MM.1S (cell line): ENCODE results near the gene PDIA6.

Experiments used
- DNase-seq: peaks from one replicate; pipeline ENCODE4 v3.0.0-alpha.2; 2015
- H2AFZ ChIP-seq: fragments of 300-600 bp; sonication (generic); 2 replicates; pipeline ENCODE4 v1.6.0; 2016; ENCODE audit warnings: antibody characterized with exemption, low read length
- H3F3A ChIP-seq: fragments of 300-600 bp; sonication (generic); 2 replicates; pipeline ENCODE4 v1.6.1; 2016; ENCODE audit warnings: mild to moderate bottlenecking, antibody characterized with exemption, low read length, moderate library complexity, mixed read lengths; ENCODE audit not compliant: insufficient read depth
- H3K27ac ChIP-seq: fragments of 300-600 bp; sonication (generic); 2 replicates; pipeline ENCODE4 v1.5.1; 2016; ENCODE audit warnings: mild to moderate bottlenecking, low read length
- H3K27me3 ChIP-seq: fragments of 300-600 bp; sonication (generic); replicated peaks from 2 replicates; pipeline ENCODE4 v1.6.0; 2016; ENCODE audit warnings: low read length; ENCODE audit not compliant: insufficient read depth
- H3K36me3 ChIP-seq: fragments of 300-600 bp; sonication (generic); replicated peaks from 2 replicates; pipeline ENCODE4 v1.6.1; 2016; ENCODE audit warnings: mild to moderate bottlenecking, low read length, mixed read lengths; ENCODE audit not compliant: insufficient read depth
- H3K4me1 ChIP-seq: fragments of 300-600 bp; sonication (generic); 2 replicates; pipeline ENCODE4 v1.6.1; 2016; ENCODE audit warnings: low read length, mixed read lengths
- H3K4me2 ChIP-seq: fragments of 300-600 bp; sonication (generic); 2 replicates; pipeline ENCODE4 v1.6.0; 2016; ENCODE audit warnings: low read depth, low read length
- H3K4me3 ChIP-seq: fragments of 300-600 bp; sonication (generic); 2 replicates; pipeline ENCODE4 v1.5.1; 2016; ENCODE audit warnings: low read length, mixed read lengths
- H3K79me2 ChIP-seq: fragments of 300-600 bp; sonication (generic); 2 replicates; pipeline ENCODE4 v1.6.1; 2016; ENCODE audit warnings: mixed run types, low read length, mixed read lengths
- H3K9ac ChIP-seq: fragments of 300-600 bp; sonication (generic); 2 replicates; pipeline ENCODE4 v1.6.1; 2016; ENCODE audit warnings: low read length, mixed read lengths
- H3K9me2 ChIP-seq: fragments of 300-600 bp; sonication (generic); replicated peaks from 2 replicates; pipeline ENCODE4 v1.6.1; 2016; ENCODE audit warnings: mild to moderate bottlenecking, low read length, mixed read lengths; ENCODE audit not compliant: insufficient read depth
- H3K9me3 ChIP-seq: fragments of 300-600 bp; sonication (generic); replicated peaks from 2 replicates; pipeline ENCODE4 v1.6.1; 2016; ENCODE audit warnings: mild to moderate bottlenecking, low read length, mixed read lengths; ENCODE audit not compliant: insufficient read depth
- H4K20me1 ChIP-seq: fragments of 300-600 bp; sonication (generic); 2 replicates; pipeline ENCODE4 v1.6.1; 2016; ENCODE audit warnings: mild to moderate bottlenecking, low read length, moderate library complexity, mixed read lengths; ENCODE audit not compliant: insufficient read depth
- CTCF ChIP-seq: fragments of 300-600 bp; sonication (generic); IDR thresholded peaks from 2 replicates; pipeline ENCODE4 v1.5.1; 2016; ENCODE audit warnings: antibody characterized with exemption, low read length, mixed read lengths
- EZH2 ChIP-seq: fragments of 300-600 bp; sonication (generic); optimal IDR thresholded peaks from 2 replicates; pipeline ENCODE3; 2017; ENCODE audit warnings: low read depth, mild to moderate bottlenecking, antibody characterized with exemption, low read length, mixed read lengths
- EZH2phosphoT487 ChIP-seq: fragments of 300-600 bp; sonication (generic); IDR thresholded peaks from 2 replicates; pipeline ENCODE4 v1.6.1; 2018; ENCODE audit warnings: antibody characterized with exemption, low read length

The PDIA6 gene

GRCh38 chr2:10760794-10761504 is 51.6 kb downstream of the PDIA6 start:
- Histone ChIP-seq H3F3A (no peaks in the 10 kb centered on the region), H3K27me3 (no peaks in the 10 kb centered on the region), H3K27ac (no peak overlapping the region)

GRCh38 chr2:10759151-10759714 is 53.4 kb downstream of the PDIA6 start:
- H3K36me3 ChIP-seq: no peaks in the 10 kb centered on the region
- no peak overlapping the region for H2AFZ ChIP-seq
- TF ChIP-seq EZH2 (no peak), EZH2phosphoT487 (no peak), CTCF (no peak)
- no peak overlapping the region for H3K4me3 ChIP-seq
- no peak overlapping the region for H3K27ac ChIP-seq
- no peak overlapping the region for H3K4me2 ChIP-seq
- no peaks in the 10 kb centered on the region for H4K20me1 ChIP-seq
- DNase-seq: no peak
- no peaks in the 10 kb centered on the region for H3K9me2 ChIP-seq
- no peaks in the 10 kb centered on the region for H3F3A ChIP-seq
- no peaks in the 10 kb centered on the region for H3K4me1 ChIP-seq
- no peak overlapping the region for H3K9ac ChIP-seq
- H3K27me3 ChIP-seq: no peaks in the 10 kb centered on the region
- no peaks in the 10 kb centered on the region for H3K9me3 ChIP-seq
- no peaks in the 10 kb centered on the region for H3K79me2 ChIP-seq

More at GRCh38 chr2:10760794-10761504, 51.6 kb downstream of the PDIA6 start:
- no peak for TF ChIP-seq EZH2
- TF ChIP-seq CTCF: no peak
- TF ChIP-seq EZH2phosphoT487: no peak
- H3K4me2 ChIP-seq: no peak overlapping the region
- H3K9ac ChIP-seq: no peak overlapping the region
- H3K79me2 ChIP-seq: no peaks in the 10 kb centered on the region
- H3K4me3 ChIP-seq: no peak overlapping the region
- DNase-seq: no peak
- H4K20me1 ChIP-seq: no peaks in the 10 kb centered on the region
- no peaks in the 10 kb centered on the region for H3K9me3 ChIP-seq
- no peaks in the 10 kb centered on the region for H3K9me2 ChIP-seq
- H3K36me3 ChIP-seq: no peaks in the 10 kb centered on the region
- H3K4me1 ChIP-seq: no peaks in the 10 kb centered on the region
- no peak overlapping the region for H2AFZ ChIP-seq

- no peaks in the 10 kb centered on the region for H3K4me1 ChIP-seq
- H3K27me3 ChIP-seq: no peaks in the 10 kb centered on the region
- no peak for DNase-seq
- H4K20me1 ChIP-seq: no peaks in the 10 kb centered on the region
- no peak overlapping the region for H3K4me2 ChIP-seq
- TF ChIP-seq CTCF (no peak), EZH2phosphoT487 (no peak), EZH2 (no peak)
- no peaks in the 10 kb centered on the region for H3K36me3 ChIP-seq
- no peak overlapping the region for H3K9ac ChIP-seq
- H3K27ac ChIP-seq: no peak overlapping the region
- H3K9me3 ChIP-seq: no peaks in the 10 kb centered on the region
- no peaks in the 10 kb centered on the region for H3K9me2 ChIP-seq
- H2AFZ ChIP-seq: no peak overlapping the region
- H3K79me2 ChIP-seq: no peaks in the 10 kb centered on the region
- no peaks in the 10 kb centered on the region for H3F3A ChIP-seq
- no peak overlapping the region for H3K4me3 ChIP-seq
These were observed 54.7 kb downstream of the PDIA6 start for GRCh38 chr2:10757814-10758286.
